HEK293 (cell line): ENCODE measurements around the gene PPP1R10.

ENCODE experiments used
- CTCF ChIA-PET: fragments of 350-600 bp; formaldehyde crosslinking; extraction: SDS; loops from one replicate; lab custom pipeline; 2021; ENCODE audit warnings: antibody characterized with exemption; lab: Yijun Ruan, JAX
- POLR2A ChIA-PET: fragments of 300-600 bp; formaldehyde crosslinking; extraction: SDS; loops from one replicate; lab custom pipeline; 2020; ENCODE audit warnings: antibody characterized with exemption, inconsistent platforms; lab: Yijun Ruan, JAX
- H3K27ac ChIP-seq: fragments of 200-500 bp; sonication (Bioruptor generic); 2 replicates; pipeline ENCODE4 v1.5.1; 2014; ENCODE audit warnings: low read depth, low read length, control low read depth, inconsistent platforms; ENCODE audit errors: extremely low read depth
- H3K36me3 ChIP-seq, 2 experiments: fragments of 200-500 bp in 1 of 2; sonication (Bioruptor generic) in 1 of 2; 1 replicate in 1 of 2; 2 replicates in 1 of 2; pipeline ENCODE4 v1.5.1; 2014 to 2017; ENCODE audit warnings: inconsistent platforms in 2 of 2, low read length in 2 of 2; ENCODE audit not compliant: control insufficient read depth in 2 of 2, insufficient read depth in 1 of 2
- H3K4me1 ChIP-seq: fragments of 200-500 bp; sonication (Bioruptor generic); 2 replicates; pipeline ENCODE4 v1.5.1; 2014; ENCODE audit warnings: mild to moderate bottlenecking, low read length, inconsistent platforms; ENCODE audit not compliant: control insufficient read depth, insufficient read depth
- H3K4me3 ChIP-seq: 2 replicates; pipeline ENCODE4 v1.5.1; 2011; ENCODE audit warnings: low read depth, mild to moderate bottlenecking, control low read depth, low read length, moderate library complexity
- H3K9me3 ChIP-seq: fragments of 200-500 bp; sonication (Bioruptor generic); 2 replicates; pipeline ENCODE4 v1.5.1; 2014; ENCODE audit warnings: low read depth, low read length, inconsistent platforms; ENCODE audit not compliant: control insufficient read depth, insufficient read depth
- BCL11A ChIP-seq: fragments of 450-650 bp; formaldehyde crosslinking; IDR thresholded peaks from 2 replicates; pipeline ENCODE4 v1.5.1; 2016; ENCODE audit warnings: low read depth, missing biosample characterization, missing genetic modification characterization
- CTCF ChIP-seq: fragments of 450-650 bp; formaldehyde crosslinking; IDR thresholded peaks from 2 replicates; pipeline ENCODE4 v1.5.1; 2016; ENCODE audit warnings: missing biosample characterization, missing genetic modification characterization
- GFI1B ChIP-seq: fragments of 450-650 bp; formaldehyde crosslinking; IDR thresholded peaks from 2 replicates; pipeline ENCODE4 v1.5.1; 2016; ENCODE audit warnings: missing biosample characterization, missing genetic modification characterization
- GLI2 ChIP-seq: fragments of 450-650 bp; formaldehyde crosslinking; IDR thresholded peaks from 2 replicates; pipeline ENCODE4; 2017; ENCODE audit warnings: missing biosample characterization, missing genetic modification characterization, low read depth, borderline replicate concordance
- MYNN ChIP-seq: fragments of 450-650 bp; formaldehyde crosslinking; IDR thresholded peaks from 2 replicates; pipeline ENCODE4 v1.5.1; 2016; ENCODE audit warnings: missing biosample characterization, missing genetic modification characterization, borderline replicate concordance
- PRDM4 ChIP-seq: fragments of 450-650 bp; formaldehyde crosslinking; IDR thresholded peaks from 2 replicates; pipeline ENCODE4 v1.5.1; 2017; ENCODE audit warnings: missing biosample characterization, missing genetic modification characterization
- ZBTB8A ChIP-seq: fragments of 450-650 bp; formaldehyde crosslinking; IDR thresholded peaks from 2 replicates; pipeline ENCODE4 v1.5.1; 2016; ENCODE audit warnings: missing biosample characterization, missing genetic modification characterization
- ZNF133 ChIP-seq: fragments of 450-650 bp; formaldehyde crosslinking; IDR thresholded peaks from 2 replicates; pipeline ENCODE4 v1.5.1; 2016; ENCODE audit warnings: missing biosample characterization, missing genetic modification characterization
- ZNF211 ChIP-seq: fragments of 450-650 bp; formaldehyde crosslinking; IDR thresholded peaks from 2 replicates; pipeline ENCODE4 v1.5.1; 2016; ENCODE audit warnings: low read depth, missing biosample characterization, missing genetic modification characterization
- ZNF23 ChIP-seq: fragments of 450-650 bp; formaldehyde crosslinking; IDR thresholded peaks from 2 replicates; pipeline ENCODE4 v1.5.1; 2016; ENCODE audit warnings: missing biosample characterization, missing genetic modification characterization, borderline replicate concordance
- ZNF292 ChIP-seq: fragments of 450-650 bp; formaldehyde crosslinking; IDR thresholded peaks from 2 replicates; pipeline ENCODE4 v1.5.1; 2016; ENCODE audit warnings: low read depth, missing biosample characterization, missing genetic modification characterization, borderline replicate concordance
- ZNF518A ChIP-seq: fragments of 450-650 bp; formaldehyde crosslinking; conservative IDR thresholded peaks from 2 replicates; pipeline ENCODE4 v1.5.1; 2016; ENCODE audit warnings: low read depth, missing biosample characterization, missing genetic modification characterization
- ZNF544 ChIP-seq: fragments of 450-650 bp; formaldehyde crosslinking; IDR thresholded peaks from 2 replicates; pipeline ENCODE4 v1.5.0; 2017; ENCODE audit warnings: missing biosample characterization, missing genetic modification characterization
- ZNF555 ChIP-seq: fragments of 450-650 bp; formaldehyde crosslinking; conservative IDR thresholded peaks from 2 replicates; pipeline ENCODE4 v1.5.1; 2017; ENCODE audit warnings: missing biosample characterization, mild to moderate bottlenecking, missing genetic modification characterization, inconsistent platforms
- ZNF558 ChIP-seq: fragments of 450-650 bp; formaldehyde crosslinking; IDR thresholded peaks from 2 replicates; pipeline ENCODE4 v1.5.1; 2016; ENCODE audit warnings: missing biosample characterization, missing genetic modification characterization
- ZNF670 ChIP-seq: fragments of 450-650 bp; formaldehyde crosslinking; IDR thresholded peaks from 2 replicates; pipeline ENCODE4 v1.5.1; 2016; ENCODE audit warnings: missing biosample characterization, missing genetic modification characterization, low read depth

PPP1R10 gene

GRCh38 chr6:30655743-30656094 lies 38.7 kb upstream of the PPP1R10 start (continued):
- TF ChIP-seq ZNF518A (tag by site-specific recombination) (no peak), CTCF (tag by site-specific recombination) (no peak), MYNN (no peak), ZNF558 (tag by site-specific recombination) (no peak), ZNF555 (tag by site-specific recombination) (no peak), ZNF544 (tag by site-specific recombination) (no peak), GFI1B (tag by site-specific recombination) (no peak), GLI2 (tag by site-specific recombination) (no peak), ZNF211 (tag by site-specific recombination) (no peak)

GRCh38 chr6:30654798-30655742 lies 38.0 kb upstream of the PPP1R10 start:
- Histone ChIP-seq H3K27ac (no peak overlapping the region), H3K9me3 (no peaks in the 10 kb centered on the region), H3K4me3 (no peak overlapping the region), H3K4me1 (no peaks in the 10 kb centered on the region), H3K36me3 (peaks cover 61 to 95% of the 10 kb centered on the region in 2 experiments)
- TF ChIP-seq ZBTB8A (tag by site-specific recombination): no peak
- no peak for TF ChIP-seq ZNF133 (tag by site-specific recombination)
- TF ChIP-seq ZNF23 (tag by site-specific recombination): no peak
- no peak for TF ChIP-seq PRDM4 (tag by site-specific recombination)
- no peak for TF ChIP-seq ZNF292 (tag by site-specific recombination)
- TF ChIP-seq BCL11A: no peak
- no peak for TF ChIP-seq ZNF670 (tag by site-specific recombination)
- CTCF ChIA-PET: interaction anchor here (0.6 to 3.1 kb wide), 2 partner anchors 17 to 174 kb away, joined by 4 to 18 read pairs; partner anchors contain the start of gene DHX16
- POLR2A ChIA-PET: interaction anchor here (0.7 kb wide), 1 partner anchor 39 kb away, joined by 3 read pairs; no protein-coding TSS in a partner anchor
